Parathyroid adenoma (tissue), 2 donors: Measurements from ENCODE around the gene FBXL2.

ENCODE experiments used
- H2AFZ ChIP-seq: fragments of 300-600 bp; sonication (generic); one replicate; pipeline ENCODE4 v1.7.0; 2017; ENCODE audit warnings: antibody characterized with exemption, mild to moderate bottlenecking
- H3K27ac ChIP-seq: fragments of 300-600 bp; sonication (generic); one replicate; pipeline ENCODE4 v1.7.0; 2017
- H3K27me3 ChIP-seq: fragments of 300-600 bp; sonication (generic); one replicate; pipeline ENCODE4 v1.7.0; 2017; ENCODE audit warnings: low read length; ENCODE audit not compliant: control insufficient read depth, insufficient read depth
- H3K36me3 ChIP-seq: fragments of 300-600 bp; sonication (generic); one replicate; pipeline ENCODE4 v1.7.0; 2017; ENCODE audit warnings: low read length; ENCODE audit not compliant: control insufficient read depth, insufficient read depth
- H3K4me1 ChIP-seq: fragments of 300-600 bp; sonication (generic); one replicate; pipeline ENCODE4 v1.7.0; 2017; ENCODE audit warnings: control low read depth
- H3K4me2 ChIP-seq: fragments of 300-600 bp; sonication (generic); one replicate; pipeline ENCODE4 v1.7.0; 2017; ENCODE audit warnings: low read length
- H3K4me3 ChIP-seq: fragments of 300-600 bp; sonication (generic); one replicate; pipeline ENCODE4 v1.7.0; 2017; ENCODE audit warnings: low read depth, low read length
- H3K79me2 ChIP-seq: fragments of 300-600 bp; sonication (generic); one replicate; pipeline ENCODE4 v1.7.0; 2017; ENCODE audit warnings: control low read depth
- H3K9ac ChIP-seq: fragments of 300-600 bp; sonication (generic); one replicate; pipeline ENCODE4 v1.7.0; 2017; ENCODE audit warnings: mild to moderate bottlenecking
- H3K9me3 ChIP-seq: fragments of 300-600 bp; sonication (generic); one replicate; pipeline ENCODE4 v1.7.0; 2017; ENCODE audit warnings: low read length; ENCODE audit not compliant: control insufficient read depth
- CTCF ChIP-seq: fragments of 300-600 bp; sonication (generic); IDR thresholded peaks from one replicate; pipeline ENCODE4 v1.7.0; 2017; ENCODE audit warnings: antibody characterized with exemption, mild to moderate bottlenecking
- donor health status: primary hyperparathyroidism.

The FBXL2 gene

GRCh38 chr3:33277193-33277882 is at the start of gene FBXL2:
TSS of gene FBXL2 (plus strand) at chr3:33277442. CDS start at chr3:33277513, 71 bp downstream.
- H3K27me3 ChIP-seq: no peaks in the 10 kb centered on the region

GRCh38 chr3:33229066-33229465 is 48.2 kb upstream of the FBXL2 start:
- H2AFZ ChIP-seq: no peak overlapping the region
- no peaks in the 10 kb centered on the region for H3K27me3 ChIP-seq
- no peaks in the 10 kb centered on the region for H3K36me3 ChIP-seq
- no peaks in the 10 kb centered on the region for H3K9me3 ChIP-seq
- no peak overlapping the region for H3K4me3 ChIP-seq
- no peaks in the 10 kb centered on the region for H3K4me1 ChIP-seq
- TF ChIP-seq CTCF: no peak
- H3K27ac ChIP-seq: no peak overlapping the region
- no peaks in the 10 kb centered on the region for H3K79me2 ChIP-seq
- no peak overlapping the region for H3K4me2 ChIP-seq
- H3K9ac ChIP-seq: no peak overlapping the region

More at GRCh38 chr3:33277193-33277882, at the start of gene FBXL2:
- Histone ChIP-seq H3K27ac (peak within 1 kb of the TSS; percentile 53), H3K79me2 (no peaks in the 10 kb centered on the region), H3K4me3 (peak within 1 kb of the TSS; percentile 63), H3K4me1 (no peaks in the 10 kb centered on the region), H3K9me3 (no peaks in the 10 kb centered on the region), H3K4me2 (peak within 1 kb of the TSS; percentile 55), H3K36me3 (no peaks in the 10 kb centered on the region), H2AFZ (peak within 1 kb of the TSS; percentile 93), H3K9ac (peak within 1 kb of the TSS; percentile 91)
- TF ChIP-seq CTCF: no peak

GRCh38 chr3:33229947-33230346 is 47.3 kb upstream of the FBXL2 start:
- Histone ChIP-seq H3K4me2 (no peak overlapping the region), H3K27ac (no peak overlapping the region), H3K27me3 (no peaks in the 10 kb centered on the region), H3K9me3 (no peaks in the 10 kb centered on the region), H3K4me1 (no peaks in the 10 kb centered on the region), H3K4me3 (no peak overlapping the region), H3K36me3 (no peaks in the 10 kb centered on the region), H3K79me2 (no peaks in the 10 kb centered on the region), H3K9ac (no peak overlapping the region), H2AFZ (no peak overlapping the region)
- TF ChIP-seq CTCF: no peak

- Histone ChIP-seq H3K4me2 (no peak overlapping the region), H3K27me3 (no peaks in the 10 kb centered on the region), H3K9me3 (no peaks in the 10 kb centered on the region), H3K4me1 (no peaks in the 10 kb centered on the region), H3K36me3 (no peaks in the 10 kb centered on the region), H3K79me2 (no peaks in the 10 kb centered on the region), H2AFZ (no peak overlapping the region), H3K4me3 (no peak overlapping the region), H3K27ac (no peak overlapping the region), H3K9ac (no peak overlapping the region)
- no peak for TF ChIP-seq CTCF
Measured at GRCh38 chr3:33231756-33232465, 45.3 kb upstream of the FBXL2 start.
